NB4 (cell line): ENCODE data around the gene COL23A1.

Experiments used
- CTCF ChIP-seq: IDR thresholded peaks from one replicate; pipeline ENCODE4 v1.5.1; 2012; ENCODE audit warnings: low read depth, low read length
- MAX ChIP-seq: IDR thresholded peaks from 2 replicates; pipeline ENCODE4 v1.6.1; 2011; ENCODE audit warnings: low read depth, low read length
- MYC ChIP-seq: IDR thresholded peaks from 2 replicates; pipeline ENCODE4 v1.6.1; 2011; ENCODE audit warnings: low read depth, low read length
- POLR2A ChIP-seq: IDR thresholded peaks from 2 replicates; pipeline ENCODE4 v1.6.1; 2011; ENCODE audit warnings: mild to moderate bottlenecking; ENCODE audit not compliant: insufficient read length; ENCODE audit errors: extremely low read depth

GRCh38 chr5:178553517-178553916 lies 36.7 kb downstream of the COL23A1 start:
- TF ChIP-seq MYC (no peak), POLR2A (no peak), MAX (no peak), CTCF (no peak)
